B cell (primary cell): ENCODE measurements around the gene TMEM140.

Experiments used
- CTCF ChIP-seq: fragments of 200-600 bp; IDR thresholded peaks from one replicate; pipeline ENCODE4 v1.8.0; 2022; ENCODE audit warnings: antibody characterized with exemption, mild to moderate bottlenecking
- EZH2 ChIP-seq: IDR thresholded peaks from 2 replicates; pipeline ENCODE4 v1.6.1; 2012; ENCODE audit warnings: borderline replicate concordance, low read depth, mild to moderate bottlenecking, moderate library complexity, low read length; ENCODE audit not compliant: insufficient read depth, poor library complexity, severe bottlenecking

GRCh38 chr7:135207406-135208101 lies 59.7 kb downstream of the TMEM140 start:
- TF ChIP-seq CTCF (no peak), EZH2 (no peak)
